ENCODE data around the gene AP3S2. TPM values are rescaled to one million over a fixed set of nuclear protein-coding genes. Genes with fewer than 3 reads are reported as not detected.
A peak's percentile ranks its signal among the peaks of the same experiment; 100 is the strongest.
"Not testable (repeated sequence)": the region's sequence is repeated elsewhere in the genome, so short reads cannot be mapped to it uniquely, and the experiment has no call there.

Gene AP3S2
- total RNA-seq, 2 donors from 2014 or later: 32.3 to 57.6 TPM

- ATAC-seq (peak; percentile 53), DNase-seq (peak; percentile 36 to 64 (median 54))
- intact Hi-C loops (cut with DNase I): no loop called here
- no peak for TF ChIP-seq POLR2A (IDR thresholded peaks at IDR 0.05)
- TF ChIP-seq, protein P1, sequence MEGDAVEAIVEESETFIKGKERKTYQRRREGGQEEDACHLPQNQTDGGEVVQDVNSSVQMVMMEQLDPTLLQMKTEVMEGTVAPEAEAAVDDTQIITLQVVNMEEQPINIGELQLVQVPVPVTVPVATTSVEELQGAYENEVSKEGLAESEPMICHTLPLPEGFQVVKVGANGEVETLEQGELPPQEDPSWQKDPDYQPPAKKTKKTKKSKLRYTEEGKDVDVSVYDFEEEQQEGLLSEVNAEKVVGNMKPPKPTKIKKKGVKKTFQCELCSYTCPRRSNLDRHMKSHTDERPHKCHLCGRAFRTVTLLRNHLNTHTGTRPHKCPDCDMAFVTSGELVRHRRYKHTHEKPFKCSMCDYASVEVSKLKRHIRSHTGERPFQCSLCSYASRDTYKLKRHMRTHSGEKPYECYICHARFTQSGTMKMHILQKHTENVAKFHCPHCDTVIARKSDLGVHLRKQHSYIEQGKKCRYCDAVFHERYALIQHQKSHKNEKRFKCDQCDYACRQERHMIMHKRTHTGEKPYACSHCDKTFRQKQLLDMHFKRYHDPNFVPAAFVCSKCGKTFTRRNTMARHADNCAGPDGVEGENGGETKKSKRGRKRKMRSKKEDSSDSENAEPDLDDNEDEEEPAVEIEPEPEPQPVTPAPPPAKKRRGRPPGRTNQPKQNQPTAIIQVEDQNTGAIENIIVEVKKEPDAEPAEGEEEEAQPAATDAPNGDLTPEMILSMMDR (IDR thresholded peaks at IDR 0.05): no peak
- H3K36me3 ChIP-seq (replicated peaks in 1 of 2; ENCODE audit: insufficient read depth in 1 of 2, low read depth in 2 of 2): peaks cover 0 to 3% of the 10 kb centered on the region in 2 donors
- 33 to 38% methylated on average over 7 to 14 of the region's 14 CpGs for WGBS, 2 donors
- H3K9me3 ChIP-seq: no peaks in the 10 kb centered on the region
- H3K27me3 ChIP-seq: no peaks in the 10 kb centered on the region
- peak overlapping the region; percentile 36 to 69 (median 54) for H3K27ac ChIP-seq
- H3K4me3 ChIP-seq: no peak overlapping the region
- peaks cover 43% of the 10 kb centered on the region for H3K4me1 ChIP-seq
Measured at GRCh38 chr15:89783111-89783860, 110.5 kb downstream of the AP3S2 start.

DNA sequence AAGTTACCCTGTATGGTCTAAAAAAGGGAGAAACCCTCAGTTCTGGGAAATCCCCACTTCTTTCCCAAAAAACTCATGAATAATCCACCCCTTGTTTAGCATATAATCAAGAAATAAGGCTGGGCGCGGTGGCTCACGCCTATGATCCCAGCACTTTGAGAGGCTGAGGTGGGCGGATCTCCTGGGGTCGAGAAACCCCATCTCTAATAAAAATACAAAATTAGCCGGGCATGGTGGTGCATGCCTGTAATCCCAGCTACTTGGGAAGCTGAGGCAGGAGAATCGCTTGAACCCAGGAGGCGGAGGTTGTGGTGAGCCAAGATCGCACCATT lies 111.2 kb downstream of the AP3S2 start:
- intact Hi-C loops (cut with DNase I); ATAC-seq; H3K36me3 ChIP-seq (replicated peaks in 1 of 2; ENCODE audit: insufficient read depth in 1 of 2, low read depth in 2 of 2); H3K9me3 ChIP-seq; DNase-seq; H3K27me3 ChIP-seq; H3K4me3 ChIP-seq: not testable (repeated sequence)
- Histone ChIP-seq H3K4me1 (peaks cover 43% of the 10 kb centered on the region), H3K27ac (peak overlapping the region in 3 of 4 donors; percentile 36 to 69 (median 51))
- 89 to 94% methylated on average over 9 of the region's 9 CpGs for WGBS, 2 donors

DNA sequence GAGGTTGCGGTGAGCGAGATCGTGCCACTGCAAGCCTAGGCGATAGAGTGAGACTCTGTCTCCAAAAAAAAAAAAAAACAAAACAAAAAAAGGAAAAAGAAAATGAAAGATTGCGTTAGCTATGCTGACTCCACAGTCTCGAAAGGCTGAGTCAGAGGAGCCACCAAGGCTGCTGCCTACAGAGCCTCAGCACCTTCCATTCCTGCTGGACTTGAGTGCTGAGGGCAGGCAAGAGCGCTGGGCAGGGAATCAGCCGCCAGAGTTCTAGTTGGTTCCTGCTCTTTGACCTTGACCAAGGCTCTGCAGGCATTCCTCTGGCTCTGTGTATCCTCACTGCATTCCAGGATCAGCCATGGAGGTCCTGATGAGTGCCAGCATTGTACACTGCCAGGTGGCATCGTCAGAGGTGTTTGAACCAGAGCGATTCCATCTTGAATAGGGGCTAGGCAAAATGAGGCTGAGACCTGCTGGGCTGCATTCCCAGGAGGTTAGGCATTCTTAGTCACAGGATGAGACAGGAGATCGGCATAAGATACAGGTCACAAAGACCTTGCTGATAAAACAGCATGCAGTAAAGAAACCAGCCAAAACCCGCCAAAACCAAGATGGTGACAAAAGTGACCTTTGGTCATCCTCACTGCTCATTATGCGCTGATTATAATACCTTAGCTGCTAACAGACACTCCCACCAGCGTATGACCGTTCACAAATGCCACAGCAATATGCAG lies 111.7 kb downstream of the AP3S2 start:
- DNase-seq: peak in 3 of 4 donors; percentile 23 to 58 (median 55)
- no peaks in the 10 kb centered on the region for H3K9me3 ChIP-seq
- no peaks in the 10 kb centered on the region for H3K27me3 ChIP-seq
- 70 to 71% methylated on average over 15 of the region's 15 CpGs for WGBS, 2 donors
- peak; percentile 34 for ATAC-seq
- H3K4me1 ChIP-seq: peaks cover 43% of the 10 kb centered on the region
- intact Hi-C loops (cut with DNase I): no loop called here
- H3K4me3 ChIP-seq: no peak overlapping the region
- peak overlapping the region in 3 of 4 donors; percentile 2 to 51 (median 34) for H3K27ac ChIP-seq
- no peaks in the 10 kb centered on the region for H3K36me3 ChIP-seq (replicated peaks in 1 of 2; ENCODE audit: insufficient read depth in 1 of 2, low read depth in 2 of 2)
- no peak for TF ChIP-seq POLR2A (IDR thresholded peaks at IDR 0.05)

DNA sequence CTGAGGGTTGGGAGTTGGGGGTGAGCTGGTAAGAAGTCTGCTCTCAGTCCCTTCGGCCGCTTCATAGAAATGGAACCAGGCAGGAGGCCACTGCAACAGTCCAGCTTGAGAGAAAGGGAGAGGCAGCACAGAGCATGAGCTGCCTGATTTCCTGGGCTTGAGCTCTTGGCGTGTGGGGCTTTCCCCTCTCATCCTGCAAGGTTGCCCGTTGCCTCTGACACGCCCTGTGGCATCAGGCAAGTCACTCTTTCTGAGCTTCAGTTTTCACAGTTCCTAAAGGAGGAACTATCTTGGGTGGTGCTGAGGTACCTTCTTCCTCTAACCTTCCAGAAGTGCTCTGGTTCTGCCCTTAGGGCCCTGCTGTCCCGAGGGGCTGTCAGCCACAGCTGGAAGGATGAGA lies 112.7 kb downstream of the AP3S2 start:
- Histone ChIP-seq H3K4me3 (no peak overlapping the region), H3K27me3 (no peaks in the 10 kb centered on the region), H3K9me3 (no peaks in the 10 kb centered on the region), H3K36me3 (replicated peaks in 1 of 2; ENCODE audit: insufficient read depth in 1 of 2, low read depth in 2 of 2) (no peaks in the 10 kb centered on the region), H3K4me1 (peaks cover 51% of the 10 kb centered on the region), H3K27ac (no peak overlapping the region)
- WGBS, 2 donors: 73% methylated on average over 3 to 6 of the region's 6 CpGs
- no peak for ATAC-seq
- no peak for TF ChIP-seq POLR2A (IDR thresholded peaks at IDR 0.05)
- TF ChIP-seq, protein P1 (IDR thresholded peaks at IDR 0.05): no peak
- intact Hi-C loops (cut with DNase I): no loop called here
- DNase-seq: no peak

DNA sequence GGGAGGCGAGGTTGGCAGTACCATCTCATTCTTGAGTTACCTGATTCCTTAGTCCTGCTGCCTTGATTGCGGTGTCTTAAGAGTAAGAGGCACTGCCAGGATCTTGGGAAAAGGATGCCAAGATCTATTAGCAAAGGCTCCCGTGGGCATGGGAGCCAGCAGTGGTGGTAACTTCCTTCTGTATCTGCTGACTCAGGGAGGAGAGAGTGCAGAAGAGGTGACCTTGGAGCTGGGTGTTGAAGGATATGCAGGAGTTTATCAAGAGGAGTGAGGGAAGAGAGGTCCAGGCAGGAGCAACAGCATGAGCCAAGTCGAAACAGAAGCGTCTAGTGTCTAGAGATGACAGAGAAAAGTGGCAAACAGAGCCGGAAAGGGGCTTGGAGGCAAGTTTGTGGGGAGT lies 113.2 kb downstream of the AP3S2 start:
- whole genome bisulfite sequencing, 2 donors: 68 to 81% methylated on average over 6 of the region's 6 CpGs
- Histone ChIP-seq H3K9me3 (no peaks in the 10 kb centered on the region), H3K36me3 (replicated peaks in 1 of 2; ENCODE audit: insufficient read depth in 1 of 2, low read depth in 2 of 2) (no peaks in the 10 kb centered on the region), H3K4me3 (no peak overlapping the region), H3K4me1 (peaks cover 51% of the 10 kb centered on the region), H3K27me3 (no peaks in the 10 kb centered on the region), H3K27ac (no peak overlapping the region)
- ATAC-seq (no peak), DNase-seq (no peak)
- intact Hi-C loops (cut with DNase I): no loop called here
- TF ChIP-seq, protein P1 (IDR thresholded peaks at IDR 0.05): no peak
- no peak for TF ChIP-seq POLR2A (IDR thresholded peaks at IDR 0.05)

Small RNA genes lying within 50 kb of the gene (microRNA-seq; reads per million reads assigned to microRNA genes)
- gene MIR5009 (ENCODE audit: borderline number of aligned reads in 2 of 2, borderline replicate concordance in 2 of 2) (0 reads per million in 2 donors), gene MIR5094 (ENCODE audit: borderline number of aligned reads in 2 of 2, borderline replicate concordance in 2 of 2) (0 to 0.45 reads per million in 2 donors)

Small RNA genes lying within 50 kb of the gene (small RNA-seq; reads per million reads assigned to genes)
- gene MIR5009: not detected
- gene MIR5094: not detected
- not detected for gene RNU6-1111P
- gene RNU7-111P: not detected

Other genes with a start within 250 kb of the AP3S2 start
- gene KIF7, start 238.5 kb downstream of the AP3S2 start, total RNA-seq: 1 to 10 TPM; 2.1 to 3.0 TPM
- gene PLIN1, start 214.6 kb downstream of the AP3S2 start, total RNA-seq: 100 to 1,000 TPM in 1 of 2 donors, 10 to 100 TPM in 1; 13.0 to 277 TPM
- 10 to 100 TPM; 14.5 to 25.1 TPM for gene PEX11A, start 203.2 kb downstream of the AP3S2 start, total RNA-seq
- under 1 TPM in 1 of 2 donors, not detected in 1; 0.66 TPM for gene WDR93, start 203.2 kb downstream of the AP3S2 start, total RNA-seq
- 1 to 10 TPM; 2.1 to 4.3 TPM for gene MESP1, start 142.7 kb downstream of the AP3S2 start, total RNA-seq
- gene MESP2, start 117.7 kb downstream of the AP3S2 start, total RNA-seq: 1 to 10 TPM in 1 of 2 donors, not detected in 1; 1.8 TPM
- 100 to 1,000 TPM; 361 to 733 TPM for gene ANPEP, start 79.1 kb downstream of the AP3S2 start, total RNA-seq
- gene ARPIN, start 19.0 kb upstream of the AP3S2 start, total RNA-seq: 10 to 100 TPM; 23.1 to 40.5 TPM
- 10 to 100 TPM; 18.1 to 34.5 TPM for gene ZNF710, start 107.3 kb upstream of the AP3S2 start, total RNA-seq
- 10 to 100 TPM; 77.5 to 78.6 TPM for gene IDH2, start 208.5 kb upstream of the AP3S2 start, total RNA-seq